Neural cell (in vitro differentiated cells): ENCODE data around the gene GP2. TPM values are rescaled to one million over a fixed set of nuclear protein-coding genes. Genes with fewer than 3 reads are reported as not detected.

Source experiments
- H2AFZ ChIP-seq: fragments of 200-600, 300-800 bp; sonication (generic), shearing (Covaris generic); 2 replicates; pipeline ENCODE4 v1.6.0; 2014; ENCODE audit warnings: low read depth, mild to moderate bottlenecking, antibody characterized with exemption, low read length, moderate library complexity
- H3F3A ChIP-seq: fragments of 200-600 bp; shearing (Covaris generic); 2 replicates; pipeline ENCODE4 v1.6.1; 2016; ENCODE audit warnings: mild to moderate bottlenecking, moderate library complexity, mixed read lengths, antibody characterized with exemption, low read length; ENCODE audit not compliant: insufficient read depth, poor library complexity, severe bottlenecking
- H3K27ac ChIP-seq: fragments of 200-600, 300-800 bp; sonication (generic), shearing (Covaris generic); 2 replicates; pipeline ENCODE4 v1.5.1; 2014; ENCODE audit warnings: mild to moderate bottlenecking, low read length, moderate library complexity
- H3K27me3 ChIP-seq: fragments of 300-800, 200-600 bp; sonication (generic), shearing (Covaris generic); 2 replicates; pipeline ENCODE4 v1.6.0; 2014; ENCODE audit warnings: mild to moderate bottlenecking, low read depth, low read length, moderate library complexity; ENCODE audit not compliant: insufficient read depth
- H3K36me3 ChIP-seq: fragments of 300-800, 200-600 bp; sonication (generic), shearing (Covaris generic); 2 replicates; pipeline ENCODE4 v1.5.1; 2014; ENCODE audit warnings: mild to moderate bottlenecking, antibody characterized with exemption, low read length, moderate library complexity; ENCODE audit not compliant: insufficient read depth
- H3K4me2 ChIP-seq: fragments of 300-800, 200-600 bp; sonication (generic), shearing (Covaris generic); 2 replicates; pipeline ENCODE4 v1.6.0; 2014; ENCODE audit warnings: mild to moderate bottlenecking, low read length
- H3K4me3 ChIP-seq: fragments of 300-800, 200-600 bp; sonication (generic), shearing (Covaris generic); 2 replicates; pipeline ENCODE4 v1.5.1; 2014; ENCODE audit warnings: mild to moderate bottlenecking, low read length, moderate library complexity
- H3K79me2 ChIP-seq: fragments of 200-600 bp; shearing (Covaris generic); replicated peaks from 2 replicates; pipeline ENCODE4 v1.6.0; 2014; ENCODE audit warnings: mild to moderate bottlenecking, low read length, moderate library complexity; ENCODE audit not compliant: insufficient read depth
- H3K9ac ChIP-seq: fragments of 300-800, 200-600 bp; sonication (generic), shearing (Covaris generic); 2 replicates; pipeline ENCODE4 v1.6.1; 2016; ENCODE audit warnings: mild to moderate bottlenecking, low read length, mixed read lengths
- H3K9me2 ChIP-seq: fragments of 200-600 bp; shearing (Covaris generic); 2 replicates; pipeline ENCODE4 v1.6.1; 2016; ENCODE audit warnings: mild to moderate bottlenecking, low read length, mixed read lengths; ENCODE audit not compliant: insufficient read depth
- H3K9me3 ChIP-seq: fragments of 200-600, 300-800 bp; sonication (generic), shearing (Covaris generic); 2 replicates; pipeline ENCODE4 v1.6.1; 2016; ENCODE audit warnings: mild to moderate bottlenecking, mixed run types, low read length, moderate library complexity, mixed read lengths
- H4K20me1 ChIP-seq: fragments of 200-600 bp; shearing (Covaris generic); 2 replicates; pipeline ENCODE4 v1.6.1; 2016; ENCODE audit warnings: mild to moderate bottlenecking, mixed run types; ENCODE audit not compliant: insufficient read depth
- CTCF ChIP-seq: fragments of 450-650 bp; IDR thresholded peaks from 2 replicates; pipeline ENCODE4 v1.5.1; 2014; ENCODE audit warnings: antibody characterized with exemption, mild to moderate bottlenecking, moderate library complexity; ENCODE audit not compliant: poor library complexity, severe bottlenecking
- EP300 ChIP-seq: fragments of 450-650 bp; conservative IDR thresholded peaks from 2 replicates; pipeline ENCODE4 v1.6.1; 2014; ENCODE audit warnings: antibody characterized with exemption, mild to moderate bottlenecking, moderate library complexity; ENCODE audit not compliant: poor library complexity, severe bottlenecking
- EZH2 ChIP-seq: fragments of 200-600, 300-800 bp; shearing (Covaris generic), sonication (generic); IDR thresholded peaks from 2 replicates; pipeline ENCODE4 v1.6.1; 2014; ENCODE audit warnings: antibody characterized with exemption, low read length, borderline replicate concordance, mild to moderate bottlenecking; ENCODE audit not compliant: insufficient read depth, poor library complexity, severe bottlenecking
- MXI1 ChIP-seq: fragments of 450-650 bp; conservative IDR thresholded peaks from 2 replicates; pipeline ENCODE4 v1.6.1; 2014; ENCODE audit warnings: antibody characterized with exemption, mild to moderate bottlenecking; ENCODE audit not compliant: poor library complexity, severe bottlenecking
- POLR2AphosphoS5 ChIP-seq: IDR thresholded peaks from 2 replicates; pipeline ENCODE4 v1.6.1; 2012
- RAD21 ChIP-seq: fragments of 450-650 bp; conservative IDR thresholded peaks from 2 replicates; pipeline ENCODE4 v1.6.1; 2014; ENCODE audit warnings: antibody characterized with exemption, mild to moderate bottlenecking, moderate library complexity
- SMC3 ChIP-seq: fragments of 450-650 bp; conservative IDR thresholded peaks from 2 replicates; pipeline ENCODE4 v1.6.1; 2014; ENCODE audit warnings: antibody characterized with exemption, mild to moderate bottlenecking, moderate library complexity; ENCODE audit not compliant: poor library complexity
- TAF1 ChIP-seq: IDR thresholded peaks from 2 replicates; pipeline ENCODE4 v1.6.1; 2012; ENCODE audit warnings: low read depth
- polyA plus RNA-seq: library from polyadenylated mRNA; depleted of rRNA; stranded (reverse); fragments of >200 nt; gene quantifications from 2 replicates; pipeline ENCODE4 v1.2.3, GENCODE V29; 2014
- TF ChIP-seq, protein P1 (sequence below): IDR thresholded peaks from 2 replicates; pipeline ENCODE4 v1.6.1; 2012; ENCODE audit warnings: borderline replicate concordance

GP2 gene
- polyA plus RNA-seq, 1 donor from 2014 or later: not detected

DNA sequence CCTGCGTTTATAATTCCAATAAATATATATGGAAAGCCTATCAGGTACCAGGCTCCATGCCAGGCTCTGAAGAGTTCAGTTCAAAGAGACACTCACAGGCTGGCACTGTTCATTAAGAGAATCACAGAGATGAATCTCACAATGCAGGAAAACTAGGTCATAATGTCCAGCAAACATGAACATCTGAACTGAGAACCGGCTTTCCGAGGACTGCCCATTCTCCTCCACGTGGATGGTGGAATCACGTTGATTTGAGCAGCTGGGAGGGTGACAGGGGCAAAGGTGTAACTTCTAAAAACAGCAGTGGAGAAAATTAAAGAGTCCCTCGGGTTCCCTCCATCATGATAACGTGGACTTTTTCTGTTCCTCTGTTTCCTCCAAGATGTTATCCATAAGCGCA lies 10.2 kb downstream of the GP2 start:
- Histone ChIP-seq H3K27ac (no peak overlapping the region), H3K9me3 (no peaks in the 10 kb centered on the region), H3K9ac (no peak overlapping the region), H3F3A (no peaks in the 10 kb centered on the region), H3K9me2 (no peaks in the 10 kb centered on the region), H3K4me2 (no peak overlapping the region), H3K79me2 (no peaks in the 10 kb centered on the region), H4K20me1 (no peaks in the 10 kb centered on the region), H2AFZ (no peak overlapping the region), H3K36me3 (no peaks in the 10 kb centered on the region), H3K27me3 (no peaks in the 10 kb centered on the region), H3K4me3 (no peak overlapping the region)
- TF ChIP-seq CTCF (no peak), TAF1 (no peak), SMC3 (no peak), RAD21 (no peak), EP300 (no peak), POLR2AphosphoS5 (no peak), EZH2 (no peak), MXI1 (no peak)
- TF ChIP-seq, protein P1, sequence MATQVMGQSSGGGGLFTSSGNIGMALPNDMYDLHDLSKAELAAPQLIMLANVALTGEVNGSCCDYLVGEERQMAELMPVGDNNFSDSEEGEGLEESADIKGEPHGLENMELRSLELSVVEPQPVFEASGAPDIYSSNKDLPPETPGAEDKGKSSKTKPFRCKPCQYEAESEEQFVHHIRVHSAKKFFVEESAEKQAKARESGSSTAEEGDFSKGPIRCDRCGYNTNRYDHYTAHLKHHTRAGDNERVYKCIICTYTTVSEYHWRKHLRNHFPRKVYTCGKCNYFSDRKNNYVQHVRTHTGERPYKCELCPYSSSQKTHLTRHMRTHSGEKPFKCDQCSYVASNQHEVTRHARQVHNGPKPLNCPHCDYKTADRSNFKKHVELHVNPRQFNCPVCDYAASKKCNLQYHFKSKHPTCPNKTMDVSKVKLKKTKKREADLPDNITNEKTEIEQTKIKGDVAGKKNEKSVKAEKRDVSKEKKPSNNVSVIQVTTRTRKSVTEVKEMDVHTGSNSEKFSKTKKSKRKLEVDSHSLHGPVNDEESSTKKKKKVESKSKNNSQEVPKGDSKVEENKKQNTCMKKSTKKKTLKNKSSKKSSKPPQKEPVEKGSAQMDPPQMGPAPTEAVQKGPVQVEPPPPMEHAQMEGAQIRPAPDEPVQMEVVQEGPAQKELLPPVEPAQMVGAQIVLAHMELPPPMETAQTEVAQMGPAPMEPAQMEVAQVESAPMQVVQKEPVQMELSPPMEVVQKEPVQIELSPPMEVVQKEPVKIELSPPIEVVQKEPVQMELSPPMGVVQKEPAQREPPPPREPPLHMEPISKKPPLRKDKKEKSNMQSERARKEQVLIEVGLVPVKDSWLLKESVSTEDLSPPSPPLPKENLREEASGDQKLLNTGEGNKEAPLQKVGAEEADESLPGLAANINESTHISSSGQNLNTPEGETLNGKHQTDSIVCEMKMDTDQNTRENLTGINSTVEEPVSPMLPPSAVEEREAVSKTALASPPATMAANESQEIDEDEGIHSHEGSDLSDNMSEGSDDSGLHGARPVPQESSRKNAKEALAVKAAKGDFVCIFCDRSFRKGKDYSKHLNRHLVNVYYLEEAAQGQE: no peak

DNA sequence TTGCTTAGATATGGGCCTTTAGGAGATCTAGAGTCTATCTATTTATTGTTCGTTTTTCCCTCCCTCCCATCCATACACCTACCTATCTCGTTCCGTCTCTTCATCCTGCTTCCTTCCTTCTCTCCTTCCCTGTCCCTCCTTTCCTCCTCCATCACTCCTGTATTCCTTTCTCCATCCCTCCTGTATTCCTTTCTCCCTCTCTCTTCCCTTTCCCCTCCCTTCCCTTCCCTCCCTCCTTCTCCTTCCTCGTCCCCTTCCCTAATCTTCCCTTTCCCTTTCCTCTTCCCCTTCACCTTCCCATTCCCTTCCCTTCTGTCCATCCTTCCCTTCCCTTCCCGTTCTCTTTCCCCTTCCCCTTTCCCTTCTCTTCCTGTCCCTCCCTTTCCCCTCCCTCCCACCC lies 10.6 kb downstream of the GP2 start:
- Histone ChIP-seq H3K79me2 (no peaks in the 10 kb centered on the region), H3K27ac (no peak overlapping the region), H3K27me3 (no peaks in the 10 kb centered on the region), H3K36me3 (no peaks in the 10 kb centered on the region), H3K9ac (no peak overlapping the region), H3F3A (no peaks in the 10 kb centered on the region), H3K9me3 (no peaks in the 10 kb centered on the region), H4K20me1 (no peaks in the 10 kb centered on the region), H3K4me2 (no peak overlapping the region), H3K4me3 (no peak overlapping the region), H2AFZ (no peak overlapping the region), H3K9me2 (no peaks in the 10 kb centered on the region)
- no peak for TF ChIP-seq SMC3

- no peaks in the 10 kb centered on the region for H3K27me3 ChIP-seq
- H3K79me2 ChIP-seq: no peaks in the 10 kb centered on the region
- no peak overlapping the region for H2AFZ ChIP-seq
- H3K9me2 ChIP-seq: no peaks in the 10 kb centered on the region
- H3K27ac ChIP-seq: no peak overlapping the region
- H3K4me2 ChIP-seq: no peak overlapping the region
- no peak for TF ChIP-seq POLR2AphosphoS5
- no peaks in the 10 kb centered on the region for H3K36me3 ChIP-seq
- no peaks in the 10 kb centered on the region for H3F3A ChIP-seq
- H4K20me1 ChIP-seq: no peaks in the 10 kb centered on the region
- no peaks in the 10 kb centered on the region for H3K9me3 ChIP-seq
- no peak overlapping the region for H3K4me3 ChIP-seq
- H3K9ac ChIP-seq: no peak overlapping the region
These were observed 11.5 kb downstream of the GP2 start for GRCh38 chr16:20315764-20316163.
